Neural cell (in vitro differentiated cells): Measurements from ENCODE around the gene PLP2.

Experiments used
- EP300 ChIP-seq: fragments of 450-650 bp; conservative IDR thresholded peaks from 2 replicates; pipeline ENCODE4 v1.6.1; 2014; ENCODE audit warnings: antibody characterized with exemption, mild to moderate bottlenecking, moderate library complexity; ENCODE audit not compliant: poor library complexity, severe bottlenecking
- EZH2 ChIP-seq: fragments of 200-600, 300-800 bp; shearing (Covaris generic), sonication (generic); IDR thresholded peaks from 2 replicates; pipeline ENCODE4 v1.6.1; 2014; ENCODE audit warnings: antibody characterized with exemption, low read length, borderline replicate concordance, mild to moderate bottlenecking; ENCODE audit not compliant: insufficient read depth, poor library complexity, severe bottlenecking
- MXI1 ChIP-seq: fragments of 450-650 bp; conservative IDR thresholded peaks from 2 replicates; pipeline ENCODE4 v1.6.1; 2014; ENCODE audit warnings: antibody characterized with exemption, mild to moderate bottlenecking; ENCODE audit not compliant: poor library complexity, severe bottlenecking
- POLR2AphosphoS5 ChIP-seq: IDR thresholded peaks from 2 replicates; pipeline ENCODE4 v1.6.1; 2012
- RAD21 ChIP-seq: fragments of 450-650 bp; conservative IDR thresholded peaks from 2 replicates; pipeline ENCODE4 v1.6.1; 2014; ENCODE audit warnings: antibody characterized with exemption, mild to moderate bottlenecking, moderate library complexity
- SMC3 ChIP-seq: fragments of 450-650 bp; conservative IDR thresholded peaks from 2 replicates; pipeline ENCODE4 v1.6.1; 2014; ENCODE audit warnings: antibody characterized with exemption, mild to moderate bottlenecking, moderate library complexity; ENCODE audit not compliant: poor library complexity
- TAF1 ChIP-seq: IDR thresholded peaks from 2 replicates; pipeline ENCODE4 v1.6.1; 2012; ENCODE audit warnings: low read depth
- TF ChIP-seq, protein P1 (sequence below): fragments of 450-650 bp; IDR thresholded peaks from 2 replicates; pipeline ENCODE4 v1.5.1; 2014; ENCODE audit warnings: antibody characterized with exemption, mild to moderate bottlenecking, moderate library complexity; ENCODE audit not compliant: poor library complexity, severe bottlenecking
- TF ChIP-seq, protein P2 (sequence below): IDR thresholded peaks from 2 replicates; pipeline ENCODE4 v1.6.1; 2012; ENCODE audit warnings: borderline replicate concordance

DNA sequence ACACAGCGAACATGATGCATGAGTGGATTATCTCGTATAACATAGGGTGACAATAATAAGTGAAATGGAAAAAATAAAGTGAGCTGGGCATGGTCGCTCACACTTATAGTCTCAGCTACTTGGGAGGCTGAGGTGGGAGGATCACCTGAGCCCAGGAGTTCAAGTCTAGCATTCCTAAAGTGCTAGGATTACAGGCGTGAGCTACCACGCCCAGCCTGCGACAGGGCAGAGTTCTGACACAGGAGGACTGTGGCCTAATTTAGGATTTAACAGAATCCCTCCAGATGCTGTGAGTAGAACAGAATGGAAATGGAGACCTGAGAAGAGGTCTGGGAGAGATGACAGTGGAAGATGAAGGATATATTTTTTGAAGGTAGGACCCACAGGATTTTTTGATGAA lies 17.9 kb downstream of the PLP2 start:
- no peak for TF ChIP-seq RAD21
- TF ChIP-seq, protein P1, sequence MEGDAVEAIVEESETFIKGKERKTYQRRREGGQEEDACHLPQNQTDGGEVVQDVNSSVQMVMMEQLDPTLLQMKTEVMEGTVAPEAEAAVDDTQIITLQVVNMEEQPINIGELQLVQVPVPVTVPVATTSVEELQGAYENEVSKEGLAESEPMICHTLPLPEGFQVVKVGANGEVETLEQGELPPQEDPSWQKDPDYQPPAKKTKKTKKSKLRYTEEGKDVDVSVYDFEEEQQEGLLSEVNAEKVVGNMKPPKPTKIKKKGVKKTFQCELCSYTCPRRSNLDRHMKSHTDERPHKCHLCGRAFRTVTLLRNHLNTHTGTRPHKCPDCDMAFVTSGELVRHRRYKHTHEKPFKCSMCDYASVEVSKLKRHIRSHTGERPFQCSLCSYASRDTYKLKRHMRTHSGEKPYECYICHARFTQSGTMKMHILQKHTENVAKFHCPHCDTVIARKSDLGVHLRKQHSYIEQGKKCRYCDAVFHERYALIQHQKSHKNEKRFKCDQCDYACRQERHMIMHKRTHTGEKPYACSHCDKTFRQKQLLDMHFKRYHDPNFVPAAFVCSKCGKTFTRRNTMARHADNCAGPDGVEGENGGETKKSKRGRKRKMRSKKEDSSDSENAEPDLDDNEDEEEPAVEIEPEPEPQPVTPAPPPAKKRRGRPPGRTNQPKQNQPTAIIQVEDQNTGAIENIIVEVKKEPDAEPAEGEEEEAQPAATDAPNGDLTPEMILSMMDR = no peak
- no peak for TF ChIP-seq EP300
- TF ChIP-seq SMC3 = no peak
- no peak for TF ChIP-seq MXI1
- TF ChIP-seq POLR2AphosphoS5 = no peak
- TF ChIP-seq TAF1 = no peak
- no peak for TF ChIP-seq EZH2
- TF ChIP-seq, protein P2, sequence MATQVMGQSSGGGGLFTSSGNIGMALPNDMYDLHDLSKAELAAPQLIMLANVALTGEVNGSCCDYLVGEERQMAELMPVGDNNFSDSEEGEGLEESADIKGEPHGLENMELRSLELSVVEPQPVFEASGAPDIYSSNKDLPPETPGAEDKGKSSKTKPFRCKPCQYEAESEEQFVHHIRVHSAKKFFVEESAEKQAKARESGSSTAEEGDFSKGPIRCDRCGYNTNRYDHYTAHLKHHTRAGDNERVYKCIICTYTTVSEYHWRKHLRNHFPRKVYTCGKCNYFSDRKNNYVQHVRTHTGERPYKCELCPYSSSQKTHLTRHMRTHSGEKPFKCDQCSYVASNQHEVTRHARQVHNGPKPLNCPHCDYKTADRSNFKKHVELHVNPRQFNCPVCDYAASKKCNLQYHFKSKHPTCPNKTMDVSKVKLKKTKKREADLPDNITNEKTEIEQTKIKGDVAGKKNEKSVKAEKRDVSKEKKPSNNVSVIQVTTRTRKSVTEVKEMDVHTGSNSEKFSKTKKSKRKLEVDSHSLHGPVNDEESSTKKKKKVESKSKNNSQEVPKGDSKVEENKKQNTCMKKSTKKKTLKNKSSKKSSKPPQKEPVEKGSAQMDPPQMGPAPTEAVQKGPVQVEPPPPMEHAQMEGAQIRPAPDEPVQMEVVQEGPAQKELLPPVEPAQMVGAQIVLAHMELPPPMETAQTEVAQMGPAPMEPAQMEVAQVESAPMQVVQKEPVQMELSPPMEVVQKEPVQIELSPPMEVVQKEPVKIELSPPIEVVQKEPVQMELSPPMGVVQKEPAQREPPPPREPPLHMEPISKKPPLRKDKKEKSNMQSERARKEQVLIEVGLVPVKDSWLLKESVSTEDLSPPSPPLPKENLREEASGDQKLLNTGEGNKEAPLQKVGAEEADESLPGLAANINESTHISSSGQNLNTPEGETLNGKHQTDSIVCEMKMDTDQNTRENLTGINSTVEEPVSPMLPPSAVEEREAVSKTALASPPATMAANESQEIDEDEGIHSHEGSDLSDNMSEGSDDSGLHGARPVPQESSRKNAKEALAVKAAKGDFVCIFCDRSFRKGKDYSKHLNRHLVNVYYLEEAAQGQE = no peak
